Measurements from ENCODE around the gene KNG1.

The KNG1 gene

GRCh38 chr3:186782542-186783057 lies 65.4 kb downstream of the KNG1 start:
- no peak for DNase-seq

- DNase-seq: peak; percentile 91
These were observed 66.0 kb downstream of the KNG1 start, which contains the start of gene EIF4A2 for GRCh38 chr3:186783058-186783730. TSS of gene EIF4A2 (plus strand) at chr3:186783577. CDS start at chr3:186783611, 34 bp downstream.

GRCh38 chr3:186783731-186784515 lies 66.8 kb downstream of the KNG1 start:
- peak; percentile 81 for DNase-seq

- DNase-seq: no peak
These were observed 67.8 kb downstream of the KNG1 start for GRCh38 chr3:186784820-186785494.

- DNase-seq: no peak
These were observed 68.4 kb downstream of the KNG1 start for GRCh38 chr3:186785495-186786018.

GRCh38 chr3:186786922-186787321 lies 69.8 kb downstream of the KNG1 start:
- DNase-seq: no peak

GRCh38 chr3:186787642-186788481 lies 70.7 kb downstream of the KNG1 start:
- no peak for DNase-seq

- no peak for DNase-seq
These were observed 71.6 kb downstream of the KNG1 start for GRCh38 chr3:186788482-186789370.

- DNase-seq: no peak
These were observed 72.5 kb downstream of the KNG1 start for GRCh38 chr3:186789554-186790260.

- no peak for DNase-seq
These were observed 73.3 kb downstream of the KNG1 start for GRCh38 chr3:186790261-186790981.

Measured in CD4-positive, alpha-beta T cell treated with Interleukin-15 for 1 hour (primary cell).